B cell (primary cell): ENCODE results near the gene SDK2.

Source experiments
- EZH2 ChIP-seq: IDR thresholded peaks from 2 replicates; pipeline ENCODE4 v1.6.1; 2012; ENCODE audit warnings: borderline replicate concordance, low read depth, mild to moderate bottlenecking, moderate library complexity, low read length; ENCODE audit not compliant: insufficient read depth, poor library complexity, severe bottlenecking
- TF ChIP-seq, protein P1 (sequence below): fragments of 200-600 bp; IDR thresholded peaks from one replicate; pipeline ENCODE4 v1.8.0; 2022; ENCODE audit warnings: antibody characterized with exemption, mild to moderate bottlenecking

DNA sequence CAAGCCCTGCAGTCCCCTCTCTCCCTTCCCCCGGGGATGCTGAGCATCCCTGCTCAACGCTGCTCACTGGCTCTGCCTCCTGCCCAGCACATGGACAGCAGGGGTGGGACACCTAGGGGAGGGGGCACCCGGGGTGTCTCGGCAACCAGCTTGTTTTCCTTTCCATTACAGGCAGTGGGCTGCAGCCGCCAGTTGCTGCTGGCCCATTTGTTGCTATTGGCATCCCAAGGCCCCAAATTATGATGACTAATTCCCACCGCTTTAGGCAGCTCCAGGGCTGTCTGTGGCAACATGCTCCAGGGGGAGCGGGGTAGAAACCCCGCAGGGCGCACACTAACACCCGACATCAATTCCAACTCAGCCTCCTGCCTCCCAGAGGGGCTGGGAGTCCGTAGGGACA lies 4.9 kb downstream of the SDK2 start:
- TF ChIP-seq, protein P1, sequence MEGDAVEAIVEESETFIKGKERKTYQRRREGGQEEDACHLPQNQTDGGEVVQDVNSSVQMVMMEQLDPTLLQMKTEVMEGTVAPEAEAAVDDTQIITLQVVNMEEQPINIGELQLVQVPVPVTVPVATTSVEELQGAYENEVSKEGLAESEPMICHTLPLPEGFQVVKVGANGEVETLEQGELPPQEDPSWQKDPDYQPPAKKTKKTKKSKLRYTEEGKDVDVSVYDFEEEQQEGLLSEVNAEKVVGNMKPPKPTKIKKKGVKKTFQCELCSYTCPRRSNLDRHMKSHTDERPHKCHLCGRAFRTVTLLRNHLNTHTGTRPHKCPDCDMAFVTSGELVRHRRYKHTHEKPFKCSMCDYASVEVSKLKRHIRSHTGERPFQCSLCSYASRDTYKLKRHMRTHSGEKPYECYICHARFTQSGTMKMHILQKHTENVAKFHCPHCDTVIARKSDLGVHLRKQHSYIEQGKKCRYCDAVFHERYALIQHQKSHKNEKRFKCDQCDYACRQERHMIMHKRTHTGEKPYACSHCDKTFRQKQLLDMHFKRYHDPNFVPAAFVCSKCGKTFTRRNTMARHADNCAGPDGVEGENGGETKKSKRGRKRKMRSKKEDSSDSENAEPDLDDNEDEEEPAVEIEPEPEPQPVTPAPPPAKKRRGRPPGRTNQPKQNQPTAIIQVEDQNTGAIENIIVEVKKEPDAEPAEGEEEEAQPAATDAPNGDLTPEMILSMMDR: no peak
- TF ChIP-seq EZH2: no peak
